ENCODE results near the gene ADGRE1. TPM values are rescaled to one million over a fixed set of nuclear protein-coding genes. Genes with fewer than 3 reads are reported as not detected.

ADGRE1 gene
- total RNA-seq, 2 experiments from 2014 or later: 1.4 to 1.8 TPM

- POLR2A ChIA-PET: no interaction called here
- CTCF ChIA-PET: no interaction called here
- no peaks in the 10 kb centered on the region for H3K4me1 Mint-ChIP-seq
- no peak overlapping the region for H3K4me3 Mint-ChIP-seq
- no peak for DNase-seq
- no peaks in the 10 kb centered on the region for H3K27me3 Mint-ChIP-seq
- peaks cover 7% of the 10 kb centered on the region for H3K9me3 Mint-ChIP-seq
- H3K36me3 Mint-ChIP-seq (ENCODE audit: low read depth): peaks cover 8% of the 10 kb centered on the region
- H3K27ac Mint-ChIP-seq: no peak overlapping the region
Observed at GRCh38 chr19:6935069-6935468, 47.7 kb downstream of the ADGRE1 start.

- Mint-ChIP-seq H3K27ac (no peak overlapping the region), H3K36me3 (ENCODE audit: low read depth) (peaks cover 8% of the 10 kb centered on the region), H3K4me3 (no peak overlapping the region), H3K4me1 (no peaks in the 10 kb centered on the region), H3K27me3 (no peaks in the 10 kb centered on the region), H3K9me3 (peaks cover 6% of the 10 kb centered on the region)
- ChIA-PET CTCF (no interaction called here), POLR2A (no interaction called here)
- no peak for DNase-seq
Observed at GRCh38 chr19:6935618-6936017, 48.2 kb downstream of the ADGRE1 start.

GRCh38 chr19:6945733-6946132 lies 58.4 kb downstream of the ADGRE1 start:
- Mint-ChIP-seq H3K9me3 (peaks cover 2% of the 10 kb centered on the region), H3K27ac (no peak overlapping the region), H3K4me1 (peaks cover 25% of the 10 kb centered on the region), H3K36me3 (ENCODE audit: low read depth) (peaks cover 2% of the 10 kb centered on the region), H3K27me3 (no peaks in the 10 kb centered on the region), H3K4me3 (no peak overlapping the region)
- ChIA-PET CTCF (no interaction called here), POLR2A (interaction anchor here (0.7 kb wide), 1 partner anchor 410 kb away, joined by 3 read pairs; no protein-coding TSS in a partner anchor)
- no peak for DNase-seq

- H3K9me3 Mint-ChIP-seq: peaks cover 2% of the 10 kb centered on the region
- ChIA-PET CTCF (interaction anchor here (1.1 kb wide), 1 partner anchor 17 kb away, joined by 3 read pairs; no protein-coding TSS in a partner anchor), POLR2A (interaction anchor here (0.7 kb wide), 1 partner anchor 485 kb away, joined by 3 read pairs; no protein-coding TSS in a partner anchor)
- no peak overlapping the region for H3K4me3 Mint-ChIP-seq
- peaks cover 2% of the 10 kb centered on the region for H3K36me3 Mint-ChIP-seq (ENCODE audit: low read depth)
- peak overlapping the region; percentile 50 for H3K27ac Mint-ChIP-seq
- peak; percentile 68 for DNase-seq
- no peaks in the 10 kb centered on the region for H3K27me3 Mint-ChIP-seq
- peaks cover 25% of the 10 kb centered on the region for H3K4me1 Mint-ChIP-seq
Observed at GRCh38 chr19:6947745-6948144, 60.4 kb downstream of the ADGRE1 start.

- Mint-ChIP-seq H3K27ac (no peak overlapping the region), H3K36me3 (ENCODE audit: low read depth) (peaks cover 2% of the 10 kb centered on the region), H3K27me3 (peaks cover 3% of the 10 kb centered on the region), H3K4me1 (peaks cover 25% of the 10 kb centered on the region), H3K4me3 (no peak overlapping the region), H3K9me3 (peaks cover 2% of the 10 kb centered on the region)
- no peak for DNase-seq
- ChIA-PET CTCF (no interaction called here), POLR2A (no interaction called here)
Observed at GRCh38 chr19:6948884-6949283, 61.5 kb downstream of the ADGRE1 start.

- H3K27me3 Mint-ChIP-seq: peaks cover 3% of the 10 kb centered on the region
- H3K36me3 Mint-ChIP-seq (ENCODE audit: low read depth): no peaks in the 10 kb centered on the region
- H3K9me3 Mint-ChIP-seq: peaks cover 5% of the 10 kb centered on the region
- no peak overlapping the region for H3K4me3 Mint-ChIP-seq
- H3K27ac Mint-ChIP-seq: no peak overlapping the region
- CTCF ChIA-PET: no interaction called here
- POLR2A ChIA-PET: no interaction called here
- DNase-seq: no peak
- H3K4me1 Mint-ChIP-seq: peaks cover 7% of the 10 kb centered on the region
Observed at GRCh38 chr19:6952956-6953355, 65.6 kb downstream of the ADGRE1 start.

- Mint-ChIP-seq H3K36me3 (ENCODE audit: low read depth) (no peaks in the 10 kb centered on the region), H3K27ac (no peak overlapping the region), H3K4me3 (no peak overlapping the region), H3K27me3 (peaks cover 3% of the 10 kb centered on the region), H3K4me1 (no peaks in the 10 kb centered on the region), H3K9me3 (peaks cover 5% of the 10 kb centered on the region)
- ChIA-PET POLR2A (no interaction called here), CTCF (no interaction called here)
- no peak for DNase-seq
Observed at GRCh38 chr19:6955082-6955481, 67.7 kb downstream of the ADGRE1 start.

- Mint-ChIP-seq H3K9me3 (peaks cover 3% of the 10 kb centered on the region), H3K27ac (no peak overlapping the region), H3K4me3 (no peak overlapping the region), H3K4me1 (no peaks in the 10 kb centered on the region), H3K36me3 (ENCODE audit: low read depth) (no peaks in the 10 kb centered on the region), H3K27me3 (peaks cover 3% of the 10 kb centered on the region)
- CTCF ChIA-PET: no interaction called here
- POLR2A ChIA-PET: no interaction called here
- DNase-seq: no peak
Observed at GRCh38 chr19:6956573-6956972, 69.2 kb downstream of the ADGRE1 start.

- DNase-seq: no peak
- POLR2A ChIA-PET: no interaction called here
- CTCF ChIA-PET: no interaction called here
- H3K27me3 Mint-ChIP-seq: no peaks in the 10 kb centered on the region
- H3K36me3 Mint-ChIP-seq (ENCODE audit: low read depth): no peaks in the 10 kb centered on the region
- H3K9me3 Mint-ChIP-seq: peaks cover 5% of the 10 kb centered on the region
- H3K4me3 Mint-ChIP-seq: no peak overlapping the region
- no peaks in the 10 kb centered on the region for H3K4me1 Mint-ChIP-seq
- H3K27ac Mint-ChIP-seq: no peak overlapping the region
Observed at GRCh38 chr19:6958791-6959190, 71.4 kb downstream of the ADGRE1 start.

- ChIA-PET POLR2A (no interaction called here), CTCF (interaction anchor here (0.6 to 1.0 kb wide), 6 partner anchors 12 to 1225 kb away, joined by 3 to 6 read pairs (median 3); no protein-coding TSS in a partner anchor)
- Mint-ChIP-seq H3K27ac (no peak overlapping the region), H3K9me3 (peaks cover 2% of the 10 kb centered on the region), H3K36me3 (ENCODE audit: low read depth) (no peaks in the 10 kb centered on the region), H3K27me3 (no peaks in the 10 kb centered on the region), H3K4me3 (no peak overlapping the region), H3K4me1 (no peaks in the 10 kb centered on the region)
- no peak for DNase-seq
Observed at GRCh38 chr19:6963244-6963852, 76.0 kb downstream of the ADGRE1 start.

GRCh38 chr19:6963937-6964336 lies 76.6 kb downstream of the ADGRE1 start:
- Mint-ChIP-seq H3K36me3 (ENCODE audit: low read depth) (no peaks in the 10 kb centered on the region), H3K4me1 (no peaks in the 10 kb centered on the region), H3K27ac (no peak overlapping the region), H3K9me3 (peaks cover 2% of the 10 kb centered on the region), H3K4me3 (no peak overlapping the region), H3K27me3 (no peaks in the 10 kb centered on the region)
- DNase-seq: peak; percentile 36
- POLR2A ChIA-PET: no interaction called here
- CTCF ChIA-PET: interaction anchor here (0.6 to 1.4 kb wide), 9 partner anchors 12 to 1226 kb away, joined by 3 to 6 read pairs (median 3); no protein-coding TSS in a partner anchor

- H3K4me1 Mint-ChIP-seq: no peaks in the 10 kb centered on the region
- DNase-seq: no peak
- no peak overlapping the region for H3K4me3 Mint-ChIP-seq
- H3K9me3 Mint-ChIP-seq: peaks cover 6% of the 10 kb centered on the region
- H3K36me3 Mint-ChIP-seq (ENCODE audit: low read depth): no peaks in the 10 kb centered on the region
- POLR2A ChIA-PET: no interaction called here
- H3K27me3 Mint-ChIP-seq: no peaks in the 10 kb centered on the region
- H3K27ac Mint-ChIP-seq: no peak overlapping the region
- CTCF ChIA-PET: no interaction called here
Observed at GRCh38 chr19:6967967-6968366, 80.6 kb downstream of the ADGRE1 start.

GRCh38 chr19:6969490-6969889 lies 82.1 kb downstream of the ADGRE1 start:
- H3K27me3 Mint-ChIP-seq: no peaks in the 10 kb centered on the region
- ChIA-PET POLR2A (no interaction called here), CTCF (no interaction called here)
- no peak for DNase-seq
- H3K4me3 Mint-ChIP-seq: no peak overlapping the region
- H3K9me3 Mint-ChIP-seq: peaks cover 6% of the 10 kb centered on the region
- H3K4me1 Mint-ChIP-seq: no peaks in the 10 kb centered on the region
- no peaks in the 10 kb centered on the region for H3K36me3 Mint-ChIP-seq (ENCODE audit: low read depth)
- no peak overlapping the region for H3K27ac Mint-ChIP-seq

GRCh38 chr19:6970021-6970420 lies 82.6 kb downstream of the ADGRE1 start:
- H3K9me3 Mint-ChIP-seq: peaks cover 6% of the 10 kb centered on the region
- H3K27ac Mint-ChIP-seq: no peak overlapping the region
- H3K27me3 Mint-ChIP-seq: no peaks in the 10 kb centered on the region
- POLR2A ChIA-PET: no interaction called here
- no peak overlapping the region for H3K4me3 Mint-ChIP-seq
- CTCF ChIA-PET: no interaction called here
- DNase-seq: no peak
- H3K4me1 Mint-ChIP-seq: no peaks in the 10 kb centered on the region
- no peaks in the 10 kb centered on the region for H3K36me3 Mint-ChIP-seq (ENCODE audit: low read depth)

All from activated CD4-positive, alpha-beta memory T cell treated with anti-CD3 and anti-CD28 coated beads, Interleukin-2, amount 10 ng/mL, durations not matched to agents 7 days and 5 days (primary cell).